Measurements from ENCODE around the gene IFNB1. TPM values are rescaled to one million over a fixed set of nuclear protein-coding genes. Genes with fewer than 3 reads are reported as not detected.

The IFNB1 gene
- 0.52 TPM in 1 of 2 replicates, not detected in the other for total RNA-seq (2014; rRNA removed; shearing (Covaris generic))

DNA sequence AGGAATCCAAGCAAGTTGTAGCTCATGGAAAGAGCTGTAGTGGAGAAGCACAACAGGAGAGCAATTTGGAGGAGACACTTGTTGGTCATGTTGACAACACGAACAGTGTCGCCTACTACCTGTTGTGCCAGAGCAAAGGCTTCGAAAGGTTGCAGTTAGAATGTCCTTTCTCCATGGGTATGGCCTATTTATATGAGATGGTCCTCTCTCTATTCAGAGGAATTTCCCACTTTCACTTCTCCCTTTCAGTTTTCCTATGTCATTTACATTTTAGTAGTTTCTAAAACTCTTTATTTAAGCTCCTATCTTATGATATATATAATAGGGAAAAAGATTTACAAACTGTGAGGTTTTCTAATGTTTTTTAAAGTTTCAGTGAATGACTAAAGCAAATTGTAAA, at the start of gene IFNB1:
TSS of gene IFNB1 (minus strand) at position 162 of the 400 bp plus-strand sequence. CDS start at position 89, 73 bp downstream.
- no peak for DNase-seq (ENCODE audit: low read depth)

DNA sequence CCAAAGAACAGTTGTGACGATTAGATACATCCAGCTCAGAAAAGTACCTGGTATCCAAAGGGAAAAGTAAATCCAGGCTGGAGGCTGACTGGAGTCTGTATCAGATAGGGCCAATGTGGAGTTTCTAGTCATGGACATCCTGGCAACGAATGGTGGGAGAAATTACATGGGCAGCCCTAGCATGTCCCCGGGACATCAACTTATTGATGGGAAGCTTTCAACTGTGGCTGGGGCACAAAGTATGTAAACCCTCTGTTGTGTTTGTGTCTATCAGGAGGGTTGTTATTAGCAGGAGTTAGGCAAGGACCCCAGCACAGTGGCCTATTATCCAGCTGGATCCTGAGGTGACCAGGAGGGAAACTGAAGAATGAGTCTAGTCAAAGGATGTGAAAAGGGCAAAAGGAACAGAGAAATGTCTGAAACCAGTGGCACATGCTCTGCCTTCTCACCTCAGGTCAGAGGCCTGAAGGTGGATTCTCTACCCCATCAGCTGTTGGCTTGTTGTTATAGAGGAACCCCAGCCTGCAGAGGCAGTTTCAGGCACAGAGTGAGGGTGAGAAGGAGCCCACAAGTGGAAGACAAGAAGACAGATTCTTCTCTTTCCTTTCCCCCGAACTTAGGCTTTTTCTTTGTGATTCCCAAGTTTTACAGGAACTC, 44.0 kb upstream of the IFNB1 start:
- no peak for DNase-seq (ENCODE audit: low read depth)

- DNase-seq (ENCODE audit: low read depth) = no peak
Measured at GRCh38 chr9:21121079-21121478, 43.3 kb upstream of the IFNB1 start.

- no peak for DNase-seq (ENCODE audit: low read depth)
Measured at GRCh38 chr9:21119093-21119770, 41.5 kb upstream of the IFNB1 start.

DNA sequence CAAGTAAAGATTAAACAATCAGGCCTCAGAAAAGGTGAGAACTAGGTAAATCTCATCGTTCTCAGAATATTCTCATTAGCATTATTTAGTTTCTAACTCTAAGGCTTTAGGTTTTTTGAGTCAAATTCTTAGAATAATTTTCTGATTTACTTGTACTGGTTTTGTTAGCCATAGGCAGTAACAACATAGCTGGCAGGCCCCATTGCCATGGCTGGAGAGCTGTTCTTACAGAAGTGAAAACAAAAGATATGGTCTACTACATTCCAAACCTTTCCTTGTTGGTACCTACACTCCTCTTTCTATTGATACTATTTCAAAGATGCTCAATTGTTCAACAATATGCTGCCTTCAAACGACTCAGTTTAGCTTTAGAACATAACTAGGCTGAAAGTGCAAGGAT, 36.6 kb upstream of the IFNB1 start:
- no peak for DNase-seq (ENCODE audit: low read depth)

DNA sequence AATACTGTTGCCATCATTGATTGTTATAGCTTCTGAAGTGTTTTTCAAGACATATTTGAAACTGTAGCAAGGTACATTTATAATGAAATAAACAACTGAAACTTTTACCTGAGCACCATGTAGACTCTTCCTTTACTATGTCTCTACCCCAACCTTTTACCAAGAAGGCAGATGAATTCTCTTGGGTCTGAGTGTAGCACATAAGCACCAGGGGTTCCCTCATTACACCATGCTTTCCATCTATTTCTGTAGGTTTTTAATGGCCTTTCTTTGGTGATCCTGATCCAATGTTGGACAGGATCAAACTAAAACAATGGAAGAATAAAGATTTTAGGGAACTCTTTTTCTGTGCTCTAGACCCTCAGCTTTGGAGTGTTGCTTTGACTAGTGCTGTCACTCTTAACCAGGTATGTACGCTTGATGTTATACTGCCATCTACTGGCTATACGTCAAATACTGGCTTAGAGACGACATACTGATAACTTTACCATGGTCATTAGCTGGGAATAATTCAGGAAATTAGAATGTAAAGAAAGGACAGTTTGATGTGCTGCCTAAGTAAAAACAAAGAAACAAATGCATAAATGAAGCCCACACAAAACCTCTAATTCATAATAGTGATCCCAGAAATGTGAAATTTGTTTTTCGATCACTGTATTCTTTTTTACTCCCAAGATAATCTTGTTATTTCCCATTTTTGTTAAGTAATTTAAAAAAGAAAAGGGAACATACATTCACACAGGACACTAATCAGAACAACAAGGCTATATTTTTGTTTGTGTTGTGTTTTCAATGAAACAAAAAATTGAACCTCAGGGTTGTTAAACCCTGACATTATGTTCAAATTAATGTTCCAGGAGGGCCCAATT, 33.2 kb upstream of the IFNB1 start:
- peak; percentile 74 for DNase-seq (ENCODE audit: low read depth)

DNA sequence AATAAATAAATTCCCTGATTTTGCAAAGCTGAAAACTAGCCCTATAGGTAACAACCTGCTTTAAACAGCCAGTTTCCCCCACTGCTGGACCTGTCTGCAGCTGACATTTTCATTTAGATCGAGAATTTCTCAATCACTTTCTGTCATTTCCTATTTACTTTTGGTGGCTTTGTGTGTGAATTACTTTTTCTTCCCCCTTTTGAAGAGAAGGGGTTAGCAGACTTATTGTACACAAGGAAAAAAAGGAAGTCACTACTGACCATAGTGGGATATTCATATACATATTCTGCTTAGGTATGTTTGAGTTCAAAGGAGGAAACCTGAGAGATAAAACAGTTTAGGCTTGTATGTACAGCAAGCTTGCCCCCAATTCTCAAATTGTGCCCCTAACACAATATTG, 27.0 kb upstream of the IFNB1 start:
- DNase-seq (ENCODE audit: low read depth) = no peak

GRCh38 chr9:21102305-21102704, 24.6 kb upstream of the IFNB1 start:
- peak; percentile 68 for DNase-seq (ENCODE audit: low read depth)

GRCh38 chr9:21097817-21098216, 20.1 kb upstream of the IFNB1 start:
- no peak for DNase-seq (ENCODE audit: low read depth)

GRCh38 chr9:21096901-21097255, 19.1 kb upstream of the IFNB1 start:
- no peak for DNase-seq (ENCODE audit: low read depth)

DNA sequence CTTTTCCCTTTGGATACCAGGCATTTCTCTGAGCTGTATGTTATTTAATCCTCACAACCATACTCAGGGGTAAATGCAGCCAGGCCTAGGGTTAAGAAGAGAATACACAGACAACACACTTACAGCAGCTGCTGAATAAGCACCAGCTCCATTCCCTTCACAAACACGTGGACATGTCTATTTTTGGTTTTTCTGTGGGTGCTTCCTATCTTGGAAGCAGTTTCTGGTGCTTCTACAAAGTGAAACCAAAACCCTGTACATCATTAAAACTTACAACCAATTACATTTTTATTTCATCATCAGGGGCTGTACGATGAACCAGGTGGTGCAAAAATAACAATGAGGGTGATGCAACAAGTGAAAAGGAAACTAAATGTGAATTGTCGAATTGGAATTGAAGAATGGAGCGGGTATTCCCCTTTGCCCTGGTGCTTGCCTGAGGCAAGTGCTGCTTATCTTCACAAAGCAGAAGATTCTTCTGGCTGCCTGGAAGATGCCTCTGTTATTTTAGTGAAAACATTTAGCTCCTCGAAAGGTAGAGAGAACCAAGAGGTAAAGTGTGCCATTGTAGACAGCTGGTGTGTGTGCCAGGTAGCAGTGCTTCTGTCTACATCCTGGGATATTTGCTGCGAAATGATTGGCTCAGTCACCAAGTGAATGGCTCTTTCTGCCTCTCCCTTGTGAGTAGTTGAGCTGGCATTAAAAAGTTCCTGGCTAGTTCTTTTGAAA, 18.6 kb upstream of the IFNB1 start:
- peak; percentile 69 for DNase-seq (ENCODE audit: low read depth)

- DNase-seq (ENCODE audit: low read depth) = no peak
Measured at GRCh38 chr9:21095561-21095960, 17.8 kb upstream of the IFNB1 start.

GRCh38 chr9:21086538-21086937, 8.8 kb upstream of the IFNB1 start:
- DNase-seq (ENCODE audit: low read depth) = no peak

DNA sequence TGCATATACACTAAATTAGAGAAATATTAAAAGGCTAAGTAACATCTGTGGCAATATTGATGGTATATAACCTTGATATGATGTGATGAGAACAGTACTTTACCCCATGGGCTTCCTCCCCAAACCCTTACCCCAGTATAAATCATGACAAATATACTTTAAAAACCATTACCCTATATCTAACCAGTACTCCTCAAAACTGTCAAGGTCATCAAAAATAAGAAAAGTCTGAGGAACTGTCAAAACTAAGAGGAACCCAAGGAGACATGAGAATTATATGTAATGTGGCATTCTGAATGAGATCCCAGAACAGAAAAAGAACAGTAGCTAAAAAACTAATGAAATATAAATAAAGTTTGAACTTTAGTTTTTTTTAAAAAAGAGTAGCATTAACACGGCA, 7.3 kb upstream of the IFNB1 start:
- DNase-seq (ENCODE audit: low read depth) = no peak

- DNase-seq (ENCODE audit: low read depth) = no peak
Measured at GRCh38 chr9:21084242-21084850, 6.6 kb upstream of the IFNB1 start.

DNA sequence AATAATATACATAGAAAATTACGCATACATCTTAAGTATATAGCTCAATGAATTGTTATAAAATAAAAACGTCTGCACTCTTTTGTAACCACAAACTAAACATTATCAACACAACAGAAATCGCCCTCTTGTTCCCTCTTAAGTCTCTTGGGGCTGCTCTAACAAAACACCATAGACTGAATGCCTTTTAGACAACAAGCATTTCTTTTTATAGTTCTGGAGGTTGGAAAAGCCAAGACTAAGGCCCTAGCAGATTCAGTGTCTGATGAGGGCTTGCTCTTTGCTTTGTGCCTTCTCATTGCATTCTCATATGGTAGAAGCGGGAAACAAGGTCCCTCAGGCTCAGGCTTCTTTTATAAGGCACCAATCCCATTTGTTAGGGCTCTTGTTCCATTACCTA, 4.9 kb upstream of the IFNB1 start:
- no peak for DNase-seq (ENCODE audit: low read depth)

GRCh38 chr9:21081999-21082398, 4.3 kb upstream of the IFNB1 start:
- DNase-seq (ENCODE audit: low read depth) = no peak

DNA sequence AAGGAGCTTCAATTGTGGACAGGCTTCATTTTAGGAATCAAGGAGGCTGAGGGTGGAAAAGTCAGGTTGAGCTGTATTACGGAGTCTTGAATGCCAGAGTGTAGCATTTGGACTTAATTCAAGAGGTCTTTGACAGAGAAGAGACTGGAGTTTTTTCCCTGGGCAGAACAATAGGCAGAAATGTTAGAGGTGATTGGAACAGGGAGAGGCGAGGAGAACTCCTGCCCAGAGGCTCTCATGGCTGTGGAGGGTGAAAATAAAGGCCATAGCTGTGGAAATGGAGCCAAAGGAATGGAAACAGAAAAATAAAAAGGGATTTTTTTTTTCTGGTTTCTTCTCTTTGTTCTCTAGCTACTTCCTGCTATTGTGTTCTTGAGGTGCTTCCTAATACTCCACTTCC, 3.7 kb upstream of the IFNB1 start:
- DNase-seq (ENCODE audit: low read depth) = no peak

DNA sequence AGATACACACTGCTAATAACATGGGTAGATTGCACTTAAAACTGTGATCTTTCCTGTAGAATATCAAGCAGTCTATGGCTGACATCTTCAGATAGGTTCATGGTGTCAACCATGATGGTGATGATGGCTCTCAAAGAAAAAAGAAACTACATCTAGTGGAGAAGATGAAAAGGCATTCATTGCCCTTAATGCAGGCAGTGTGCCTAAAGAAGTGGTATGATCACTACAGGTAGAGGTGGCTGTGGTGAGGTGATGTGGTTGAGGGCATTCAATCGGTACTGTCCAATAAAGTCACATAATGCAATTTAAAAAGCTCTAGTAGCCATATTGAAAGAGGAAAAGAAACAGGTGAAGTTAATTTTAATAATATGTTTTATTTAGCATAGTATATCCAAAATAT, 3.1 kb upstream of the IFNB1 start:
- DNase-seq (ENCODE audit: low read depth) = no peak

- DNase-seq (ENCODE audit: low read depth) = peak; percentile 13
Measured at GRCh38 chr9:21078702-21079101, 960 bp upstream of the IFNB1 start.

GRCh38 chr9:21075484-21075883, 2.3 kb downstream of the IFNB1 start:
- no peak for DNase-seq (ENCODE audit: low read depth)

DNA sequence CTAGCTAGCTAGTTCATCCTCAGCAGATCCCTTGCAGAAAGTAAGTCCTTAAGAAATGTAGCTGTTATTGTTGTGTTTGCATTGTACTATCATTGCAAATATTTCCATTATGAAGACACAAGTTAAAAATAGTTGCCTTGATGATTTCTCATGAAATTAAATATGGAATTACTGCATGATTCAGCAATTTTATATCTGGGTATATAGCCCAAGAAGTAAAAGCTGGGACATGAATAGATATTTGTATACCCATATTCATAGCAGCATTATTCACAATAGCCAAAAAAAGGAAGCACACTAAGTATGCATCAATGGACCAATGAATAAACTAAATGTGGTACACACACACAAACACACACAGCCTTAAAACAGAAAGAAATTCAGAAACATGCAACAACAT, 6.8 kb downstream of the IFNB1 start:
- DNase-seq (ENCODE audit: low read depth) = no peak

All from M059J (cell line).